Esophagus squamous epithelium (tissue), 4 donors: ENCODE data around the gene AKAP17A.

Source experiments
- POLR2A ChIP-seq, 4 donors: fragments of 450-650 bp; IDR thresholded peaks; one replicate each; pipeline ENCODE4 v1.6.1; 2017; ENCODE audit warnings: antibody characterized with exemption in 4 of 4, mild to moderate bottlenecking in 4 of 4, moderate library complexity in 3 of 4
- TF ChIP-seq, protein P1 (sequence below), 6 experiments: fragments of 450-650 bp in 4 of 6; fragments of 200-600 bp in 2 of 6; sonication (generic) in 2 of 6; IDR thresholded peaks; one replicate each; pipeline ENCODE4 v1.5.1; 2016 to 2019; ENCODE audit warnings: antibody characterized with exemption in 6 of 6, mild to moderate bottlenecking in 4 of 6, moderate library complexity in 4 of 6

DNA sequence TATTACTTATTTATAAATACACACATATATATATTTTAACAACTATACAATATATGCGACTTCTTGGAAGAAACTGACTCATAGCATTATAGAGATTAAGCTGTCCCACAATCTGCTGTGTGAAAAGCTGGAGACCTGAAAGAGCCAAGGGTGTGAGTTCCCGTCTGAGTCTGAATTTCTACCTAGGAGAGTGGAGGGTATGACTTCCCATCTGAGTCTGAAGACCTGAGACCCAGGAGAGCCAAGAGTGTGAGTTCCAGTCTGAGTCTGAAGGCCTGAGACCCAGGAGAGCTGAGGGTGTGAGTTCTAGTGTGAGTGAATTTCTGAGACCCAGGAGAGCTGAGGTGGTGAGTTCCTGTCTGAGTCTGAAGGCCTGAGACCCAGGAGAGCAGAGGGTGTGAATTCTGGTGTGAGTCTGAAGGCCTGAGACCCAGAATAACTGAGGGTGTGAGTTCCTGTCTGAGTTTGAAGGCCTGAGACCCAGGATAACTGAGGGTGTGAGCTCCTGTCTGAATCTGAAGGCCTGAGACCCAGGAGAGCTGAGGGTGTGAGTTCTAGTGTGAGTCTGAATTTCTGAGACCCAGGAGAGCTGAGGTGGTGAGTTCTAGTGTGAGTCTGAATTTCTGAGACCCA is 45.5 kb upstream of the AKAP17A start:
- TF ChIP-seq, protein P1, sequence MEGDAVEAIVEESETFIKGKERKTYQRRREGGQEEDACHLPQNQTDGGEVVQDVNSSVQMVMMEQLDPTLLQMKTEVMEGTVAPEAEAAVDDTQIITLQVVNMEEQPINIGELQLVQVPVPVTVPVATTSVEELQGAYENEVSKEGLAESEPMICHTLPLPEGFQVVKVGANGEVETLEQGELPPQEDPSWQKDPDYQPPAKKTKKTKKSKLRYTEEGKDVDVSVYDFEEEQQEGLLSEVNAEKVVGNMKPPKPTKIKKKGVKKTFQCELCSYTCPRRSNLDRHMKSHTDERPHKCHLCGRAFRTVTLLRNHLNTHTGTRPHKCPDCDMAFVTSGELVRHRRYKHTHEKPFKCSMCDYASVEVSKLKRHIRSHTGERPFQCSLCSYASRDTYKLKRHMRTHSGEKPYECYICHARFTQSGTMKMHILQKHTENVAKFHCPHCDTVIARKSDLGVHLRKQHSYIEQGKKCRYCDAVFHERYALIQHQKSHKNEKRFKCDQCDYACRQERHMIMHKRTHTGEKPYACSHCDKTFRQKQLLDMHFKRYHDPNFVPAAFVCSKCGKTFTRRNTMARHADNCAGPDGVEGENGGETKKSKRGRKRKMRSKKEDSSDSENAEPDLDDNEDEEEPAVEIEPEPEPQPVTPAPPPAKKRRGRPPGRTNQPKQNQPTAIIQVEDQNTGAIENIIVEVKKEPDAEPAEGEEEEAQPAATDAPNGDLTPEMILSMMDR (IDR thresholded peaks at IDR 0.05) = no peak
- TF ChIP-seq POLR2A (IDR thresholded peaks at IDR 0.05) = no peak
